HCT116 (cell line): ENCODE data around the gene SEPTIN12. TPM values are rescaled to one million over a fixed set of nuclear protein-coding genes. Genes with fewer than 3 reads are reported as not detected.

ENCODE experiments used
- ATAC-seq: fragments of 200-7000 bp; cut with Tn5 transposase; 2 replicates; pipeline ENCODE4 v1.9.1; 2020; ENCODE audit warnings: mild to moderate bottlenecking, moderate library complexity
- BruUV-seq: library from RNA; stranded (reverse); fragments of 400-500 nt; replicated peaks from 2 replicates; lab custom pipeline; 2021; lab: Mats Ljungman, UMichigan
- CTCF ChIA-PET: fragments of 300-600 bp; sonication (Branson Sonifier 250); formaldehyde crosslinking; loops from one replicate; lab custom pipeline; 2021; ENCODE audit warnings: antibody characterized with exemption; lab: Charles Lee
- POLR2A ChIA-PET: fragments of 300-600, 350-600 bp; sonication (Branson Sonifier 250); formaldehyde crosslinking; loops from one replicate; lab custom pipeline; 2021; ENCODE audit warnings: antibody characterized with exemption; lab: Charles Lee
- RAD21 ChIA-PET, 2 experiments: fragments of 300-600 bp; sonication (Branson Sonifier 250); formaldehyde crosslinking; loops; one replicate each; lab custom pipeline; 2023; ENCODE audit warnings: low total read pairs in 2 of 2; ENCODE audit not compliant: uncharacterized antibody in 2 of 2, unreplicated experiment in 2 of 2, low non-redundant PET in 1 of 2; lab: Charles Lee
- DNase-seq: peaks from one replicate; pipeline ENCODE4 v3.0.0-alpha.2; 2010; ENCODE audit warnings: low read depth, low spot score
- H2AFZ ChIP-seq: fragments of 200-600 bp; shearing (Covaris generic), sonication (generic); 2 replicates; pipeline ENCODE4 v1.6.1; 2017; ENCODE audit warnings: low read depth, mixed run types, mixed read lengths, antibody characterized with exemption, low read length; ENCODE audit not compliant: poor library complexity, severe bottlenecking
- H3K27ac ChIP-seq: 2 replicates; pipeline ENCODE4 v1.5.1; 2012; ENCODE audit warnings: low read depth, low read length
- H3K27me3 ChIP-seq: fragments of 200-600 bp; sonication (generic); 2 replicates; pipeline ENCODE4 v1.6.1; 2016; ENCODE audit warnings: mixed run types, low read length, mixed read lengths; ENCODE audit not compliant: insufficient read depth
- H3K36me3 ChIP-seq, 2 experiments: fragments of 200-500 bp in 1 of 2; fragments of 200-600 bp in 1 of 2; sonication (Bioruptor generic) in 1 of 2; sonication (generic) in 1 of 2; 2 replicates each; pipeline versions ENCODE4 v1.5.1 to v1.6.1; 2014 to 2016; ENCODE audit warnings: low read length in 2 of 2, inconsistent platforms in 1 of 2, mixed read lengths in 1 of 2, mixed run types in 1 of 2; ENCODE audit not compliant: insufficient read depth in 2 of 2, control insufficient read depth in 1 of 2
- H3K4me1 ChIP-seq, 2 experiments: fragments of 200-600 bp in 1 of 2; sonication (generic) in 1 of 2; 2 replicates each; pipeline versions ENCODE4 v1.5.1 to v1.6.1; 2012 to 2017; ENCODE audit warnings: low read length in 2 of 2, inconsistent platforms in 1 of 2, mild to moderate bottlenecking in 1 of 2, mixed read lengths in 1 of 2, mixed run types in 1 of 2, moderate library complexity in 1 of 2; ENCODE audit not compliant: insufficient read depth in 2 of 2, control insufficient read depth in 1 of 2
- H3K4me2 ChIP-seq: fragments of 200-600 bp; sonication (generic); 2 replicates; pipeline ENCODE4 v1.6.1; 2017; ENCODE audit warnings: mixed run types, low read length, mixed read lengths
- H3K4me3 ChIP-seq, 2 experiments: fragments of 200-600 bp in 1 of 2; sonication (generic) in 1 of 2; replicated peaks in 1 of 2; 2 replicates each; pipeline ENCODE4 v1.5.1; 2011 to 2016; ENCODE audit warnings: low read length in 2 of 2, control low read depth in 1 of 2, low read depth in 1 of 2, mild to moderate bottlenecking in 1 of 2, mixed read lengths in 1 of 2, mixed run types in 1 of 2
- H3K79me2 ChIP-seq: fragments of 200-600 bp; sonication (generic); 2 replicates; pipeline ENCODE4 v1.6.1; 2017; ENCODE audit warnings: mild to moderate bottlenecking, mixed run types, low read length, moderate library complexity, mixed read lengths; ENCODE audit not compliant: insufficient read depth
- H3K9ac ChIP-seq: fragments of 200-600 bp; sonication (generic); 2 replicates; pipeline ENCODE4 v1.6.1; 2016; ENCODE audit warnings: low read length, mixed read lengths
- H3K9me2 ChIP-seq: fragments of 200-600 bp; sonication (generic), shearing (Covaris generic); 2 replicates; pipeline ENCODE4 v1.6.1; 2017; ENCODE audit warnings: mixed run types, mild to moderate bottlenecking, moderate library complexity; ENCODE audit not compliant: insufficient read depth
- H3K9me3 ChIP-seq, 2 experiments: fragments of 200-500 bp in 1 of 2; fragments of 200-600 bp in 1 of 2; sonication (Bioruptor generic) in 1 of 2; sonication (generic) in 1 of 2; 2 replicates each; pipeline ENCODE4 v1.6.1; 2014 to 2017; ENCODE audit warnings: low read length in 2 of 2, mixed read lengths in 2 of 2, inconsistent platforms in 1 of 2, low read depth in 1 of 2, mild to moderate bottlenecking in 1 of 2, mixed run types in 1 of 2, moderate library complexity in 1 of 2; ENCODE audit not compliant: control insufficient read depth in 1 of 2, insufficient read depth in 1 of 2
- H4K20me1 ChIP-seq: fragments of 200-600 bp; sonication (generic), shearing (Covaris generic); 2 replicates; pipeline ENCODE4 v1.6.1; 2017; ENCODE audit warnings: mixed run types, mild to moderate bottlenecking, moderate library complexity; ENCODE audit not compliant: insufficient read depth
- ATF3 ChIP-seq: IDR thresholded peaks from 2 replicates; pipeline ENCODE4 v1.6.1; 2012
- CBX3 ChIP-seq: IDR thresholded peaks from 2 replicates; pipeline ENCODE4 v1.6.1; 2012; ENCODE audit warnings: low read depth
- CEBPB ChIP-seq: IDR thresholded peaks from 2 replicates; pipeline ENCODE4 v1.6.1; 2012; ENCODE audit warnings: low read depth
- CTCF ChIP-seq, 3 experiments: fragments of 200-600 bp in 1 of 3; sonication (generic) in 1 of 3; IDR thresholded peaks in 2 of 3; conservative IDR thresholded peaks in 1 of 3; 2 replicates each; pipeline ENCODE4 v1.5.1; 2012 to 2017; ENCODE audit warnings: low read depth in 2 of 3, low read length in 2 of 3, antibody characterized with exemption in 1 of 3, borderline replicate concordance in 1 of 3, control low read depth in 1 of 3, mild to moderate bottlenecking in 1 of 3, mixed read lengths in 1 of 3, mixed run types in 1 of 3, moderate library complexity in 1 of 3; ENCODE audit not compliant: insufficient read depth in 1 of 3
- EGR1 ChIP-seq: IDR thresholded peaks from 2 replicates; pipeline ENCODE4 v1.6.1; 2012; ENCODE audit warnings: low read depth
- ELF1 ChIP-seq: IDR thresholded peaks from 2 replicates; pipeline ENCODE4 v1.6.1; 2012; ENCODE audit warnings: low read depth, borderline replicate concordance
- EZH2 ChIP-seq: fragments of 200-600 bp; sonication (generic); IDR thresholded peaks from 2 replicates; pipeline ENCODE4 v1.6.1; 2017; ENCODE audit warnings: antibody characterized with exemption, mixed run types
- EZH2phosphoT487 ChIP-seq: fragments of 200-600 bp; IDR thresholded peaks from 2 replicates; pipeline ENCODE4 v1.6.1; 2018; ENCODE audit warnings: antibody characterized with exemption, borderline replicate concordance
- JUND ChIP-seq: IDR thresholded peaks from 2 replicates; pipeline ENCODE4 v1.6.1; 2012
- MAX ChIP-seq: IDR thresholded peaks from 2 replicates; pipeline ENCODE4 v1.6.1; 2012
- POLR2A ChIP-seq: IDR thresholded peaks from 2 replicates; pipeline ENCODE4 v1.7.0; 2011; ENCODE audit warnings: borderline replicate concordance; ENCODE audit not compliant: insufficient read depth, insufficient read length; ENCODE audit errors: extremely low read depth
- POLR2AphosphoS5 ChIP-seq: IDR thresholded peaks from 2 replicates; pipeline ENCODE4 v1.6.1; 2011; ENCODE audit warnings: mild to moderate bottlenecking, low read depth, low read length, moderate library complexity
- RAD21 ChIP-seq: IDR thresholded peaks from 2 replicates; pipeline ENCODE4 v1.6.1; 2012; ENCODE audit warnings: low read depth, mild to moderate bottlenecking
- SIN3A ChIP-seq: IDR thresholded peaks from 2 replicates; pipeline ENCODE4 v1.6.1; 2012; ENCODE audit warnings: low read depth
- SRF ChIP-seq: IDR thresholded peaks from 2 replicates; pipeline ENCODE4 v1.6.1; 2012; ENCODE audit warnings: low read depth
- TCF7L2 ChIP-seq: IDR thresholded peaks from 2 replicates; pipeline ENCODE4 v1.7.0; 2011; ENCODE audit warnings: borderline replicate concordance, inconsistent platforms; ENCODE audit not compliant: insufficient read depth, insufficient read length; ENCODE audit errors: extremely low read depth
- YY1 ChIP-seq: IDR thresholded peaks from 2 replicates; pipeline ENCODE4 v1.6.1; 2011; ENCODE audit warnings: low read length, low read depth, moderate library complexity, mild to moderate bottlenecking; ENCODE audit not compliant: insufficient replicate concordance; ENCODE audit errors: extremely low read depth
- ZFX ChIP-seq: fragments of 450-650 bp; IDR thresholded peaks from 2 replicates; pipeline ENCODE4 v1.6.1; 2017
- intact Hi-C: fragments of 100-400 bp; cut with micrococcal nuclease; formaldehyde crosslinking; loops from 2 replicates; pipeline ENCODE4 v1.10.0; 2022
- total RNA-seq: library from RNA; stranded (reverse); gene quantifications from one replicate; pipeline ENCODE4 v1.2.1, GENCODE V29; 2021; ENCODE audit not compliant: unreplicated experiment
- TF ChIP-seq, protein P1 (sequence below): IDR thresholded peaks from 2 replicates; pipeline ENCODE4 v1.6.1; 2011; ENCODE audit warnings: mild to moderate bottlenecking, low read length, moderate library complexity; ENCODE audit not compliant: insufficient replicate concordance; ENCODE audit errors: extremely low read depth

The SEPTIN12 gene
- total RNA-seq, 1 experiment from 2014 or later, result not detected

DNA sequence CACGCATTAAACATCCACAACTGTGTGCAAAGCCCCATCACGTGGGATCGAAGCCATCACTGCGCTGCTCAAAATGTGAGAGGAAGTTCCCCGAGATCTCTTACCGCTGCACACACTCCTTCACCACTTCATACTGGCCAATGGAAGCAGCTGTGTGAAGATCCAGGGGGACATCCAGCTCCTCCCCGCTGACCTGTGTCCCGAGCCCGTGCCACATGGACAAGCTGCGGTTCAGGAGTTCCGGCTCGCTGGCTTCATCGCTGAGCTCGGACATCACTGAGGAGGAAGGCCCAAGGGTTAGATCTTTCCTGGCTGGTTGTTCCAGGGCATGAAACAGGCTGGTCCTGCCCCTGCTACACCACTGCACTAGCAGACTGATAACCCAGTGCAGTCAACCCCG, 58.3 kb downstream of the SEPTIN12 start:
- no peak for DNase-seq
- Histone ChIP-seq H3K9ac (no peak overlapping the region), H3K27ac (no peak overlapping the region), H3K9me2 (no peaks in the 10 kb centered on the region), H3K27me3 (no peaks in the 10 kb centered on the region), H4K20me1 (no peaks in the 10 kb centered on the region), H3K4me2 (no peak overlapping the region), H3K36me3 (peaks cover 3 to 25% of the 10 kb centered on the region in 2 experiments; a peak in 3 of 4 replicates), H3K4me3 (no peak overlapping the region), H3K9me3 (no peaks in the 10 kb centered on the region), H3K79me2 (peaks cover 29% of the 10 kb centered on the region), H2AFZ (no peak overlapping the region), H3K4me1 (peaks cover 0 to 14% of the 10 kb centered on the region in 2 experiments; a peak in 2 of 4 replicates)
- ChIA-PET POLR2A (no interaction called here), RAD21 (no interaction called here), CTCF (no interaction called here)
- ATAC-seq, result no peak
- no TSS peak for BruUV-seq
- no peak for TF ChIP-seq SIN3A
- no peak for TF ChIP-seq SRF
- no peak for TF ChIP-seq ZFX
- TF ChIP-seq CTCF (IDR thresholded peaks at IDR 0.05 in 2 of 3, conservative IDR thresholded peaks at IDR 0.05 in 1 of 3; ENCODE audit: borderline replicate concordance in 1 of 3, insufficient read depth in 1 of 3, low read depth in 2 of 3, low read length in 2 of 3), result no peak
- no peak for TF ChIP-seq RAD21
- no peak for TF ChIP-seq POLR2AphosphoS5
- no peak for TF ChIP-seq POLR2A
- no peak for TF ChIP-seq YY1
- TF ChIP-seq EZH2, result no peak
- no peak for TF ChIP-seq EGR1
- TF ChIP-seq CBX3, result no peak
- TF ChIP-seq TCF7L2, result no peak
- TF ChIP-seq CEBPB, result no peak
- TF ChIP-seq, protein P1, sequence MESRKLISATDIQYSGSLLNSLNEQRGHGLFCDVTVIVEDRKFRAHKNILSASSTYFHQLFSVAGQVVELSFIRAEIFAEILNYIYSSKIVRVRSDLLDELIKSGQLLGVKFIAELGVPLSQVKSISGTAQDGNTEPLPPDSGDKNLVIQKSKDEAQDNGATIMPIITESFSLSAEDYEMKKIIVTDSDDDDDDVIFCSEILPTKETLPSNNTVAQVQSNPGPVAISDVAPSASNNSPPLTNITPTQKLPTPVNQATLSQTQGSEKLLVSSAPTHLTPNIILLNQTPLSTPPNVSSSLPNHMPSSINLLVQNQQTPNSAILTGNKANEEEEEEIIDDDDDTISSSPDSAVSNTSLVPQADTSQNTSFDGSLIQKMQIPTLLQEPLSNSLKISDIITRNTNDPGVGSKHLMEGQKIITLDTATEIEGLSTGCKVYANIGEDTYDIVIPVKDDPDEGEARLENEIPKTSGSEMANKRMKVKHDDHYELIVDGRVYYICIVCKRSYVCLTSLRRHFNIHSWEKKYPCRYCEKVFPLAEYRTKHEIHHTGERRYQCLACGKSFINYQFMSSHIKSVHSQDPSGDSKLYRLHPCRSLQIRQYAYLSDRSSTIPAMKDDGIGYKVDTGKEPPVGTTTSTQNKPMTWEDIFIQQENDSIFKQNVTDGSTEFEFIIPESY, result no peak
- no peak for TF ChIP-seq JUND
- TF ChIP-seq ATF3, result no peak
- TF ChIP-seq EZH2phosphoT487, result no peak
- no peak for TF ChIP-seq ELF1
- TF ChIP-seq MAX, result no peak
- intact Hi-C loops, result loop anchor here (5.0 kb wide), 2 partner anchors 212 to 227 kb away; partner anchors contain the start of gene SEC14L5
